Fibroblast of pulmonary artery (primary cell): Measurements from ENCODE around the gene FTO.

Experiments used
- DNase-seq: peaks from one replicate; pipeline ENCODE4 v3.0.0-alpha.2; 2010; ENCODE audit warnings: low read depth
- H3K4me3 ChIP-seq: replicated peaks from 2 replicates; pipeline ENCODE4 v1.5.1; 2011; ENCODE audit warnings: low read depth, mild to moderate bottlenecking, control low read depth, low read length, moderate library complexity
- TF ChIP-seq, protein P1 (sequence below): IDR thresholded peaks from 2 replicates; pipeline ENCODE4 v1.5.1; 2011; ENCODE audit warnings: mild to moderate bottlenecking, control low read depth, low read length, inconsistent platforms; ENCODE audit errors: missing control alignments

FTO gene

DNA sequence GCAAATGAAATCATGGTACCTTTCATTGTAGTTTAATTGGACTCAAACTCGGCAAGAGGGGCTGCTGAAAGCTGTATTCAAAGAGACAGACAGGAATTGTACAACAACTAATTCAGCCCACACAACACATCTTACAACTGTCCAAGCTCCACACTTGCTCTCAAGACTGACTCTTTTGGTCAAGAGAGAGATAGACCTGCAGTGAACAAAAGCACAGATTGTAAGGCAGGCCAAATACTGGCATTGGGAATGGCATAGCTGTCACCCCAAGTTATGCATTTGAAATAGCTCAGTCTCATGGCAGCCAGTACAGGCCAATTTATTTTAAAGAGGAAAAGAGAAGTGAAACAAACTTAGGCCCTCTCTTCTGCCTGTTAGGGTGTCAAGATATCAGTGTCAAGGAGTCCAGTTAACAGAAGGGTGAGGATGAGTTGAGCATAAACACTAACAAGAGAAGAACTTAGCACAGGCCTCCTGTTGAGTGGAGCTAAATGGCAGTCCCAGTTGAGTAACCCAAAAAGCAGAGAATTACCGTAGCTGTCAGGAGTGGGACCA, 366.9 kb downstream of the FTO start:
- TF ChIP-seq, protein P1, sequence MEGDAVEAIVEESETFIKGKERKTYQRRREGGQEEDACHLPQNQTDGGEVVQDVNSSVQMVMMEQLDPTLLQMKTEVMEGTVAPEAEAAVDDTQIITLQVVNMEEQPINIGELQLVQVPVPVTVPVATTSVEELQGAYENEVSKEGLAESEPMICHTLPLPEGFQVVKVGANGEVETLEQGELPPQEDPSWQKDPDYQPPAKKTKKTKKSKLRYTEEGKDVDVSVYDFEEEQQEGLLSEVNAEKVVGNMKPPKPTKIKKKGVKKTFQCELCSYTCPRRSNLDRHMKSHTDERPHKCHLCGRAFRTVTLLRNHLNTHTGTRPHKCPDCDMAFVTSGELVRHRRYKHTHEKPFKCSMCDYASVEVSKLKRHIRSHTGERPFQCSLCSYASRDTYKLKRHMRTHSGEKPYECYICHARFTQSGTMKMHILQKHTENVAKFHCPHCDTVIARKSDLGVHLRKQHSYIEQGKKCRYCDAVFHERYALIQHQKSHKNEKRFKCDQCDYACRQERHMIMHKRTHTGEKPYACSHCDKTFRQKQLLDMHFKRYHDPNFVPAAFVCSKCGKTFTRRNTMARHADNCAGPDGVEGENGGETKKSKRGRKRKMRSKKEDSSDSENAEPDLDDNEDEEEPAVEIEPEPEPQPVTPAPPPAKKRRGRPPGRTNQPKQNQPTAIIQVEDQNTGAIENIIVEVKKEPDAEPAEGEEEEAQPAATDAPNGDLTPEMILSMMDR = no peak
- no peak overlapping the region for H3K4me3 ChIP-seq
- no peak for DNase-seq

DNA sequence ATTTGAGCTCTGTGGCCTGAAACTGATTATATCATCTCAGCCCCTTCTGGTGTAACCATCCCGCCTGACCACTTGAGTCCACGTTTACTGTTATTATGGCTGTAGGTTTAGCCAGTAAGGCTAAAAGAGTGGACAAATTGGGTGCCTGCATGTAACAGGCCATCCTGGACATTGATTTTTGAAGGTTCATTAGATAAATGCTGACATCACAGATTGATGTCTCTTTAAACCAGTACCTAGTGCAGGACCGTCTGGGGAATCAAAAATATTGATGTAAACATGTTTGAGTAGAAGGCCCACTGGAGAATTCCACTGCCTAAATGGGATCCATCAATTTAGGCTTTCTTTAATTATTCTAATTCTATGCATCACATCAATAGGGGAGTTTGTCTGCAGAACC, 367.6 kb downstream of the FTO start:
- DNase-seq = no peak
- H3K4me3 ChIP-seq = no peak overlapping the region
- TF ChIP-seq, protein P1 = no peak

DNA sequence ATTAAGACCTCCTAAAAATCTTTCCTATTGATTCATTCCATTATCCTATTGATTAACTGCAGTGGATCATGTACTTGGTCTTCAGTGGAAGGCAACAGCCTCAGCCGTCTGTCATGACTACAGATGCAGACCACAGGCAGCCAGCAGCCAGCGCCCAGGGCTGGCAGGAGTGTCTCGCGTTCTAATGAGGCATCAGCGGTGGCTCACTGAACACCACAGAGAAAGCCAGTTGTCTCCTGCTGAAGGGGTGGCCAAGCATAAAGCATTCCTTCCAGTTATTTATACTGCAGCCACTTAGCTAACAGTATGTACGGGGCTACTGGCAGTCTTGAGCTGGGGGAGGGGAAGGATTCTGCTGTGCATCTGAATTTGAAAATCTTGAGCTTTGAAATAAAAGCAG, 368.3 kb downstream of the FTO start:
- no peak overlapping the region for H3K4me3 ChIP-seq
- no peak for DNase-seq
- TF ChIP-seq, protein P1 = no peak

- TF ChIP-seq, protein P1 = no peak
- H3K4me3 ChIP-seq = no peak overlapping the region
- DNase-seq = no peak
These were observed 369.4 kb downstream of the FTO start for GRCh38 chr16:54073356-54073755.

DNA sequence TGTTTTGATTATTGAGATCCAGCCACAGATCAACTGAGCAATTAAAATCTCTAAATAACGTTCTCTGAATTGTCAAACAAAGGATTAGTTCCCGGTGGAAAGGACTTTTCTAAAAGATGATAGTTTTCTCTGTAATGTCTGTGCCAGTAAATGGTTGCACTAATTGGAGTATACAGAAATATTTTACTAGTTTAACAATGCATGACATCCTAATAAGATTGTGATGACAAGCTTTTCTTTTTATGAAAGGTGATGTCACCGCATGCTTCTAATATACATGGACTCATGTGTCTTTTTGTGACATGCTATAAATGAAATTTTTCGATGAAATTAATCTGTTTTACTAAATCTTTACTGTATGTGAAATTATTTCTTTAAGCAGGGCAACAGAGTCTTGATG, 371.5 kb downstream of the FTO start:
- TF ChIP-seq, protein P1 = no peak
- DNase-seq = no peak
- H3K4me3 ChIP-seq = no peak overlapping the region

DNA sequence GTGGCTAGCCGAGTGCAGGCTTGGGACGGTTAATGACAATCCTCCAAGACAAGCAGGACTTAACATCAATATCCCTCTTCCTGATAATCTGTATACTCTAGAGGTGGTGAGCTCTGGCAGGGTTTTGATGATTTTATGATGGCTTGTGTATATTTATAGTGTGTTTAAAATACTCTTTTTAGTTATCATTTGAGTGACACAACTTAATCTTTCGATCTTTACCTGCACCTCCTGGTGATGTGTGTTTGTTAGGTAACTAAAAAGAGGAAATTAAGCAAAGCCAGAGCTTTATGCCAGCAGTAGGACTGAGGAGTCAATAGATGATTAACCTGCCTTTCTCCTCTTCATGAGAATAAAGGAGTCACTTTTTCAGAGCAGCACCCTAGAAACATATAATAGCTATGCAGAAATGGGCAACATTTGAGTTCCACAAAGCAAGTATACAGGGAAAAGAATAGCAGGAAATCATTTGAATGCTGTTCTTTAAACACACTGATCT, 372.1 kb downstream of the FTO start:
- TF ChIP-seq, protein P1 = no peak
- DNase-seq = no peak
- H3K4me3 ChIP-seq = no peak overlapping the region

DNA sequence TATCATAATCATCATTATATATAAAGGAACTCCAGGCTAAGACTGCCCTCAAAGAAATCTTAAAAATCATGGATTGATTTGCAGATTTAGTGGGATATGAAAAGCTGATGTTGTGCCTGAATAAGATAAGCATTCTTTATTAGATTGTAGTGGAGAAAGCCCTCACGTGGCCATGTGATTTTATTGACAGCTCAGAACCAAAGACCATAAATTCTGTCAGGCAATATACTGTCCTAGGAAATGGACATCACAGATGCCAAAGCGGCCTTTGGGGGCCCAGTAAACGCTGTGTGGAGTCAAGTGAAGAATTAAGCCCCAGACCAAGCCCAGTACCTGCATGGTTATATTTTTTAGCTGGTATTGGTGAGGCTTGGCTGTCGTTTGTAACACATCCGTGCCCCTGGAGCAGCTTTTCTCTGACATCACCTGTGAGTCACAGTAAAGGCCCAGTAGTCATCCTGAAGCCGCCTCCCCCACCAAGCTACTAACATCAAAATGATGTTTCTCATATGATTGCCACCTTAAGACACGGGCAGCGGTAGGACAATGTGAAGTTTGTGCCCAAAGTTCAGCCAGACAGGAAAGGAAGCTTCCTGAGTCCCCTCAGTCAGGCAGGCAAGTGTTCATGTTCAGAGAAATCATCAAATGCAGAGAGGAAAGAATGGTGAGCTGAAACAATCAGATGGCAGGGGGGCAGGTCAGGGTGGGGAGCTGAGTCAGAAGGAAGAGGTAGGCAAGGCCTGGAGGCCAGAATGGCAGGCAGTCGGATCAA, 373.3 kb downstream of the FTO start:
- TF ChIP-seq, protein P1 = no peak
- peak; percentile 61 for DNase-seq
- H3K4me3 ChIP-seq = no peak overlapping the region
